ENCODE data around the gene CACNA1I. TPM values are rescaled to one million over a fixed set of nuclear protein-coding genes. Genes with fewer than 3 reads are reported as not detected.

CACNA1I gene
- total RNA-seq, 1 donor from 2014 or later = 0.11 TPM

DNA sequence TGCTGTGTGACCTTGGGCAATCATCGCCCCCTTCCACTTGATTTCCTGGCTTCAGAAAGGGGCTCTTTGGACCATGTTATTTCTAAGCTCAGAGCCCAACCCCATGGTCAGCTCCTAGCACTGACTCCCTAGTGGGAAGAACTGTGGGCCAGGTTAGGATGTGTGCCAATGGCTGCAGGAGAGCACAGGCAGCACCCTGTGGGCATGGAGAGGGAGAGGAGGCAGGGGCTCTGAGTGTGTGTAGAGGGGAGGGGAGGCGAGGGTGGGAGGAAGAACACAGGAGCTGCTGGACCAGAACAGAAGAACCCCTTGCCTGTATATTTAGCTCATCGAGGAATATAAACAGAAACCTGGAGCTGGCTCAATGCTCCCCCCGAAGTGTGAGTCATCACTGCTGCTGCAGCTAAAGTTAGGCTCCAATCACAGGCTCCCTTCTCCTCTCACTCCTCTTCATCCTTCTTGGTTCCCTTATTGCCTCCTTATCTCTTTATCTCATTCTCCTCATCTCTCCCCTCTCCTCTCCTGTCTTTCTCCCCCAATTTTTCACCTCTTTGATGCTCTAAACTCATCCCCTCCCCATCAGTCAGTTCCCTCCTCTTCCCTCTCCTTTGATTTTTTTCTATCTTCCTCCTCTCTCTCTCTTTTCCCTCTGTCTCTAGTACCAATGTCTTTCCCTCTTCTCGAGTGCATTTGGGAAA lies 23.5 kb upstream of the CACNA1I start:
- H3K27ac Mint-ChIP-seq (ENCODE audit: unreplicated experiment) = no peak overlapping the region
- Histone ChIP-seq H3K9me3 (ENCODE audit: insufficient read depth, low read depth, low read length) (no peaks in the 10 kb centered on the region), H2AFZ (ENCODE audit: low read depth, low read length) (no peak overlapping the region), H3K9ac (ENCODE audit: low read length) (no peak overlapping the region), H3K27me3 (ENCODE audit: insufficient read depth, low read length) (peaks cover 22% of the 10 kb centered on the region), H3K27ac (ENCODE audit: low read depth, low read length) (no peak overlapping the region), H4K20me1 (ENCODE audit: insufficient read depth, low read length) (no peaks in the 10 kb centered on the region), H3K4me2 (ENCODE audit: low read length) (peak overlapping the region; percentile 39), H3K4me3 (ENCODE audit: insufficient read depth, low read depth, low read length) (no peak overlapping the region), H3K79me2 (ENCODE audit: insufficient read depth, low read length) (no peaks in the 10 kb centered on the region), H3K36me3 (ENCODE audit: insufficient read depth, low read length) (no peaks in the 10 kb centered on the region), H3K4me1 (ENCODE audit: insufficient read depth, low read length) (peaks cover 3% of the 10 kb centered on the region)
- peaks cover 1% of the 10 kb centered on the region for H3K36me3 Mint-ChIP-seq (ENCODE audit: low read depth, unreplicated experiment)
- no peaks in the 10 kb centered on the region for H3K9me3 Mint-ChIP-seq (ENCODE audit: unreplicated experiment)
- FAIRE-seq (no peak), DNase-seq (ENCODE audit: low read depth) (peak; percentile 31)
- TF ChIP-seq, protein P1, sequence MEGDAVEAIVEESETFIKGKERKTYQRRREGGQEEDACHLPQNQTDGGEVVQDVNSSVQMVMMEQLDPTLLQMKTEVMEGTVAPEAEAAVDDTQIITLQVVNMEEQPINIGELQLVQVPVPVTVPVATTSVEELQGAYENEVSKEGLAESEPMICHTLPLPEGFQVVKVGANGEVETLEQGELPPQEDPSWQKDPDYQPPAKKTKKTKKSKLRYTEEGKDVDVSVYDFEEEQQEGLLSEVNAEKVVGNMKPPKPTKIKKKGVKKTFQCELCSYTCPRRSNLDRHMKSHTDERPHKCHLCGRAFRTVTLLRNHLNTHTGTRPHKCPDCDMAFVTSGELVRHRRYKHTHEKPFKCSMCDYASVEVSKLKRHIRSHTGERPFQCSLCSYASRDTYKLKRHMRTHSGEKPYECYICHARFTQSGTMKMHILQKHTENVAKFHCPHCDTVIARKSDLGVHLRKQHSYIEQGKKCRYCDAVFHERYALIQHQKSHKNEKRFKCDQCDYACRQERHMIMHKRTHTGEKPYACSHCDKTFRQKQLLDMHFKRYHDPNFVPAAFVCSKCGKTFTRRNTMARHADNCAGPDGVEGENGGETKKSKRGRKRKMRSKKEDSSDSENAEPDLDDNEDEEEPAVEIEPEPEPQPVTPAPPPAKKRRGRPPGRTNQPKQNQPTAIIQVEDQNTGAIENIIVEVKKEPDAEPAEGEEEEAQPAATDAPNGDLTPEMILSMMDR (IDR thresholded peaks at IDR 0.05; ENCODE audit: insufficient read depth, low read depth, low read length) = no peak
- TF ChIP-seq EZH2 (IDR thresholded peaks at IDR 0.05; ENCODE audit: insufficient read depth, low read length) = no peak
- no peak overlapping the region for H3K4me3 Mint-ChIP-seq (ENCODE audit: unreplicated experiment)
- H3K27me3 Mint-ChIP-seq (ENCODE audit: low read depth, unreplicated experiment) = peaks cover 60% of the 10 kb centered on the region
- peaks cover 12% of the 10 kb centered on the region for H3K4me1 Mint-ChIP-seq (ENCODE audit: low read depth, unreplicated experiment)

GRCh38 chr22:39547587-39547947 lies 23.0 kb upstream of the CACNA1I start:
- no peaks in the 10 kb centered on the region for H3K36me3 Mint-ChIP-seq (ENCODE audit: low read depth, unreplicated experiment)
- no peak overlapping the region for H3K4me3 ChIP-seq (ENCODE audit: insufficient read depth, low read depth, low read length)
- no peak overlapping the region for H3K27ac Mint-ChIP-seq (ENCODE audit: unreplicated experiment)
- H3K27ac ChIP-seq (ENCODE audit: low read depth, low read length) = no peak overlapping the region
- H3K4me2 ChIP-seq (ENCODE audit: low read length) = no peak overlapping the region
- H3K4me1 Mint-ChIP-seq (ENCODE audit: low read depth, unreplicated experiment) = peaks cover 12% of the 10 kb centered on the region
- H3K9me3 ChIP-seq (ENCODE audit: insufficient read depth, low read depth, low read length) = no peaks in the 10 kb centered on the region
- H3K9ac ChIP-seq (ENCODE audit: low read length) = no peak overlapping the region
- peaks cover 22% of the 10 kb centered on the region for H3K27me3 ChIP-seq (ENCODE audit: insufficient read depth, low read length)
- peaks cover 60% of the 10 kb centered on the region for H3K27me3 Mint-ChIP-seq (ENCODE audit: low read depth, unreplicated experiment)
- H4K20me1 ChIP-seq (ENCODE audit: insufficient read depth, low read length) = no peaks in the 10 kb centered on the region
- no peak for FAIRE-seq
- H3K36me3 ChIP-seq (ENCODE audit: insufficient read depth, low read length) = no peaks in the 10 kb centered on the region
- DNase-seq (ENCODE audit: low read depth) = no peak
- H3K4me1 ChIP-seq (ENCODE audit: insufficient read depth, low read length) = peaks cover 3% of the 10 kb centered on the region
- no peaks in the 10 kb centered on the region for H3K79me2 ChIP-seq (ENCODE audit: insufficient read depth, low read length)
- H3K4me3 Mint-ChIP-seq (ENCODE audit: unreplicated experiment) = no peak overlapping the region
- no peaks in the 10 kb centered on the region for H3K9me3 Mint-ChIP-seq (ENCODE audit: unreplicated experiment)
- H2AFZ ChIP-seq (ENCODE audit: low read depth, low read length) = no peak overlapping the region
- no peak for TF ChIP-seq EZH2 (IDR thresholded peaks at IDR 0.05; ENCODE audit: insufficient read depth, low read length)
- TF ChIP-seq, protein P1 (IDR thresholded peaks at IDR 0.05; ENCODE audit: insufficient read depth, low read depth, low read length) = no peak

GRCh38 chr22:39553429-39553828 lies 17.1 kb upstream of the CACNA1I start:
- Mint-ChIP-seq H3K4me1 (ENCODE audit: low read depth, unreplicated experiment) (no peaks in the 10 kb centered on the region), H3K27me3 (ENCODE audit: low read depth, unreplicated experiment) (peaks cover 59% of the 10 kb centered on the region), H3K27ac (ENCODE audit: unreplicated experiment) (no peak overlapping the region), H3K4me3 (ENCODE audit: unreplicated experiment) (no peak overlapping the region), H3K9me3 (ENCODE audit: unreplicated experiment) (no peaks in the 10 kb centered on the region), H3K36me3 (ENCODE audit: low read depth, unreplicated experiment) (peaks cover 3% of the 10 kb centered on the region)
- Histone ChIP-seq H3K27ac (ENCODE audit: low read depth, low read length) (no peak overlapping the region), H3K27me3 (ENCODE audit: insufficient read depth, low read length) (peaks cover 45% of the 10 kb centered on the region), H4K20me1 (ENCODE audit: insufficient read depth, low read length) (no peaks in the 10 kb centered on the region), H3K79me2 (ENCODE audit: insufficient read depth, low read length) (no peaks in the 10 kb centered on the region), H3K4me3 (ENCODE audit: insufficient read depth, low read depth, low read length) (no peak overlapping the region), H3K4me2 (ENCODE audit: low read length) (no peak overlapping the region), H3K9me3 (ENCODE audit: insufficient read depth, low read depth, low read length) (no peaks in the 10 kb centered on the region), H3K4me1 (ENCODE audit: insufficient read depth, low read length) (no peaks in the 10 kb centered on the region), H3K36me3 (ENCODE audit: insufficient read depth, low read length) (no peaks in the 10 kb centered on the region), H3K9ac (ENCODE audit: low read length) (no peak overlapping the region), H2AFZ (ENCODE audit: low read depth, low read length) (no peak overlapping the region)
- FAIRE-seq = no peak
- DNase-seq (ENCODE audit: low read depth) = no peak
- no peak for TF ChIP-seq EZH2 (IDR thresholded peaks at IDR 0.05; ENCODE audit: insufficient read depth, low read length)
- TF ChIP-seq, protein P1 (IDR thresholded peaks at IDR 0.05; ENCODE audit: insufficient read depth, low read depth, low read length) = no peak

Measured in astrocyte (in vitro differentiated cells and primary cell).